Stimulated activated memory B cell treated with anti-CD40 and anti-IgM and Interleukin-4, amounts not matched to agents 10 μg/mL and 1 μg/mL and 100 μg/mL, for 72 hours (primary cell): ENCODE results near the gene C4orf46.
"Not testable (repeated sequence)": the region's sequence is repeated elsewhere in the genome, so short reads cannot be mapped to it uniquely, and the experiment has no call there.

Experiments
- ATAC-seq: fragments of 150-1000 bp; cut with Tn5 transposase; 2 replicates; pipeline ENCODE4 v1.10.0; 2021
- H3K27ac Mint-ChIP-seq: one replicate; pipeline ENCODE4 v1.8.0; 2022; ENCODE audit warnings: mild to moderate bottlenecking, mixed read lengths
- H3K27me3 Mint-ChIP-seq: one replicate; pipeline ENCODE4 v1.8.0; 2022; ENCODE audit warnings: mixed read lengths
- H3K36me3 Mint-ChIP-seq: one replicate; pipeline ENCODE4 v1.8.0; 2022; ENCODE audit warnings: mixed read lengths
- H3K4me1 Mint-ChIP-seq: one replicate; pipeline ENCODE4 v1.8.0; 2022; ENCODE audit warnings: mixed read lengths
- H3K4me3 Mint-ChIP-seq: one replicate; pipeline ENCODE4 v1.8.0; 2022; ENCODE audit warnings: mild to moderate bottlenecking, moderate library complexity, mixed read lengths
- H3K9me3 Mint-ChIP-seq: one replicate; pipeline ENCODE4 v1.8.0; 2022; ENCODE audit warnings: mixed read lengths

The C4orf46 gene

DNA sequence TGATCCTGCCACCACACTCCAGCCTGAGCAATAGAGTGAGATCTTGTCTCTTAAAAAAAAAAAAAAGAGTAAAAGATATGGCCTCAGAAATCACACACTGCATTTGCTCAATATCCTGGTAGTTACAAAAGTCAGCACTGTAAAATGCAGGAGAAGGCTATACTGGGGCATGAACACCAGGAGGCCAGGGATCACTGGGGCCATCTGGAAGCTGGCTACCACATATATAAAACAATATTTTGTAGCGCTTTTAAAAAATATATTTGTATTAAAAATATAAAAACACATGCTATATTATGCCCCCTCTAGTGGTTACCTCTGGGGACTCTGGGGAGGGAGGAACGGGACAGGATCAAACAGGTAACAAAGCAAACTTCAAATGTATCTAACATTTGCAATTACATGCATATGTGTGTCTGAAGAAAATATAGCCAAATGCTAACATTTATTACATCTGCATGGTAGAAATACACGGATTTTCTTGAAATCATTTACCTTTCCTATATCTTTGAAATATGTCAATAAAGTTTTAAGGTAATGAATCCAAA lies 4.0 kb downstream of the C4orf46 start:
- no peak overlapping the region for H3K4me3 Mint-ChIP-seq
- no peaks in the 10 kb centered on the region for H3K36me3 Mint-ChIP-seq
- ATAC-seq, result no peak
- no peaks in the 10 kb centered on the region for H3K27me3 Mint-ChIP-seq
- H3K4me1 Mint-ChIP-seq, result peaks cover 20% of the 10 kb centered on the region
- no peak overlapping the region for H3K27ac Mint-ChIP-seq
- no peaks in the 10 kb centered on the region for H3K9me3 Mint-ChIP-seq

DNA sequence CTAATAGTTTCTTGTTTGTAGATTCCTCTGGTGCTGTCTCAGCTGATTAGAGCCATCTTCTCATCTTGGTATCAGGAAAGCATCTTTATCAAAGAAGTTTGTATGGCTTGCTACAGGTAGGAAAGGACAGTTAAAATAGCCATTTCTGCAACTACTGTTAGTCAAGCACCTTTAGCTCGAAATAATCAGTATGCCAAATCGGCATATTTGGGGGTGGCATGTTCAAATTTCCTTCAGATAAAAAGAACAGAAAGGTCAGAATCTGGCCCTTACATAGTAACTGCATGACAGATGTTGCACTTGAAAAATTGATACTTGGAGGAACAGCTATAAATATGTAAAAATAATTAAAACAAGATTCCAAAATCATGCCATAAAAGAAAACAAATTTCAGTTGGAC lies 4.8 kb downstream of the C4orf46 start:
- ATAC-seq, result no peak

DNA sequence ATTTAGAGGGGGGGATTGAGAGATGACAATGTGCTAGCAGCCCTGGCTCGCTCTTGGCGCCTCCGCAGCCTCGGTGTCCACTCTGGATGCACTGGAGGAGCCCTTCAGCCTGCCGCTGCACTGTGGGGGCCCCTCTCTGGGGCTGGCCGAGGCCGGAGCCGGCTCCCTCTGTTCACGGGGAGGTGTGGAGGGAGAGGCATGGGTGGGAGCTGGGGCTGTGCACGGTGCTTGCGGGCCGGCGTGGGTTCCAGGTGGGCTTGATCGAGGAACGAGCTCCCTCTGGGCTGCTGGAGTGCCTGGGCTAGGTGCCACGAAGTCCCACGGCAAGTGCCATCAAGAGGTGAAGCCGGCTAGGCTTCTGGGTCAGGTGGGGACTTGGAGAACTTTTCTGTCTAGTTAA lies 6.9 kb downstream of the C4orf46 start:
- Mint-ChIP-seq H3K27ac (no peak overlapping the region), H3K4me3 (no peak overlapping the region), H3K36me3 (no peaks in the 10 kb centered on the region), H3K27me3 (no peaks in the 10 kb centered on the region), H3K4me1 (peaks cover 6% of the 10 kb centered on the region), H3K9me3 (no peaks in the 10 kb centered on the region)
- no peak for ATAC-seq

More for the DNA sequence above, 4.8 kb downstream of the C4orf46 start:
- Mint-ChIP-seq H3K27ac (no peak overlapping the region), H3K27me3 (no peaks in the 10 kb centered on the region), H3K4me1 (peaks cover 17% of the 10 kb centered on the region), H3K36me3 (no peaks in the 10 kb centered on the region), H3K9me3 (no peaks in the 10 kb centered on the region), H3K4me3 (no peak overlapping the region)

DNA sequence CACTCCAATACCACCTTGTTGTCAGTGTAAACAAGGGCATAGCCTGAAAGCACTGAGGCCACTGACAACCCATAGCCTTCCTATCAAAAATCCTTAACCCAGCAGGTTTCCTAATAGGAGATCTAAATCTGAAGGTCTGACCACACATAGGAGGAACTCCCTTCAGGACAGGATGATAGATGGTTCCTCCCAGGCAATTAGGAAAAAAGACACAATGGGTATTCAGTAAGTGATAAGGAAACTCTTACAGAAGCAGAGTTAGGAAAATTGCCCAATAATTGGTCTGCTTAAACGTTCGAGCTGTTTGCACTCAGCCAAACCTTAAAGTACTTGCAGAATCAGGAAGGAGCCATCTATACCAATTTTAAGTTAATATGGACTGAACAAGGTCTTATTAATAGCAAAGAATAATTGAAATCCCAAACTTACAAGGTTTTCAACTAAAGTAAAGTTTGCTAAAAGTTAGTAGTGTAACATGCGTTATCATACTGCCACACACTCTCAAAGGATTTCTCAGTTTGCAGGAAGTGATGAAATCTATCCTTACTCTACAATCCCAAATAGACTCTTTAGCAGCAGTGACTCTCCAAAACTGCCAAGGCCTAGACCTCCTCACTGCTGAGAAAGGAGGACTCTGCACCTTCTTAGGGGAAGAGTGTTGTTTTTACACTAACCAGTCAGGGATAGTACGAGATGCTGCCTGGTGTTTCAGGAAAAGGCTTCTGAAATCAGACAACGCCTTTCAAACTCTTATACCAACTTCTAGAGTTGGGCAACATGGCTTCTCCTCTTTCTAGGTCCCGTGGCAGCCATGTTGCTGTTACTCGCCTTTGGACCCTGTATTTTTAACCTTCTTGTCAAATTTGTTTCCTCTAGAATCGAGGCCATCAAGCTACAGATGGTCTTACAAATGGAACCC lies 7.7 kb downstream of the C4orf46 start:
- peak overlapping the region; percentile 4 for H3K27ac Mint-ChIP-seq
- H3K4me1 Mint-ChIP-seq, H3K4me3 Mint-ChIP-seq, ATAC-seq, H3K27me3 Mint-ChIP-seq, H3K36me3 Mint-ChIP-seq, H3K9me3 Mint-ChIP-seq: not testable (repeated sequence)

DNA sequence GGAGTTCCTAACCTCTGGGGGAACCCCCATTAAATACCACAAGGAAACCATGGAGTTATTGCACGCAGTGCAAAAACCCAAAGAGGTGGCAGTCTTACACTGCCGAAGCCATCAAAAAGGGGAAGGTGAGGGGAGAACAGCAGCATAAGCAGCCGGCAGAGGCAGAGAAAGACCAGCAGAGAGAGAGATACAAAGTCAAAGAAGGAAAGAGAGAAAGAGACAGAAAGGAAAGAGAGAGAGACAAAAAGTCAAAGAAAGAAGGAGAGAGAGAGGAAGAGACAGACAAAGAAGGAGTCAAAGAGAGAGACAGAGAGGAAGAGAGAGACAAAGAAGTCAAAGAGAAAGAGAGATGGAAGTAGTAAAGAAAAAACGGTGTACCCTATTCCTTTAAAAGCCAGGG lies 8.4 kb downstream of the C4orf46 start:
- Mint-ChIP-seq H3K27me3 (peaks cover 15% of the 10 kb centered on the region), H3K27ac (peak overlapping the region; percentile 4)
- not testable (repeated sequence) for H3K9me3 Mint-ChIP-seq, H3K4me3 Mint-ChIP-seq, ATAC-seq, H3K4me1 Mint-ChIP-seq, H3K36me3 Mint-ChIP-seq

DNA sequence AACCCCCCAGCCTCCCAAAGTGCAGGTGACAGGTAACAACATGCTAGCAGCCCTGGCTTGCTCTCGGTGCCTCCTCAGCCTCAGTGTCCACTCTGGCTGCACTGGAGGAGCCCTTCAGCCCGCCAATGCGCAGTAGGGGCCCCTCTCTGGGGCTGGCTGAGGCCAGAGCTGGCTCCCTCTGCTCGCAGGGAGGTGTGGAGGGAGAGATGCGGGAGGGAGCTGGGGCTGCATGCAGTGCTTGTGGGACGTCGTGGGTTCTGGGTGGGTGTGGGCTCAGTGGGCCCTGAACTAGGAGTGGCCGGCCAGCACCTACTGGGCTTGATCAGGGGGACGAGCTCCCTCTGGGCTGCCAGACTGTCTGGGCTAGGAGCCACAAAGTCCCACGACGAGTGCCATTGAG lies 14.4 kb downstream of the C4orf46 start:
- no peak overlapping the region for H3K27ac Mint-ChIP-seq
- no peak overlapping the region for H3K4me3 Mint-ChIP-seq
- no peaks in the 10 kb centered on the region for H3K9me3 Mint-ChIP-seq
- peaks cover 16% of the 10 kb centered on the region for H3K27me3 Mint-ChIP-seq
- no peak for ATAC-seq
- no peaks in the 10 kb centered on the region for H3K36me3 Mint-ChIP-seq
- no peaks in the 10 kb centered on the region for H3K4me1 Mint-ChIP-seq

DNA sequence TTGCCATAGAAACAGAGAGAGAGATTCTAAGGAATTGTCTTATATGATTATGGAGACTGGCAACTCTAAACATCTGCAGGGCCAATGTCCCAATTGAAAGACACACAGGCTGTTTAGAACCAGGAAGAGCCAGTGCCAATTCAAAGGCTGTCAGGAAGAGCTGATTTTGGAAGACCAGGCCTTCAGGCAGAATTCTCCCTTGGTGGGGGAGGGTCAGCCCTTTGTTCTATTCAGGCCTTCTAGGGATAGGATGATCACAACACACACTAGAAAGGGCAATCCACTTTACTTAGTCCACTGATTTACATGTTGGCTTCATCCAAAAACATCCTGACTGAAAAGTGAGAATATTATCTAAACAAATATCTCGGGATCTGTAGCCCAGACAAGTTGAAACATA lies 15.2 kb downstream of the C4orf46 start:
- no peaks in the 10 kb centered on the region for H3K36me3 Mint-ChIP-seq
- no peak for ATAC-seq
- no peak overlapping the region for H3K27ac Mint-ChIP-seq
- no peaks in the 10 kb centered on the region for H3K4me1 Mint-ChIP-seq
- H3K27me3 Mint-ChIP-seq, result peaks cover 16% of the 10 kb centered on the region
- no peak overlapping the region for H3K4me3 Mint-ChIP-seq
- H3K9me3 Mint-ChIP-seq, result no peaks in the 10 kb centered on the region

DNA sequence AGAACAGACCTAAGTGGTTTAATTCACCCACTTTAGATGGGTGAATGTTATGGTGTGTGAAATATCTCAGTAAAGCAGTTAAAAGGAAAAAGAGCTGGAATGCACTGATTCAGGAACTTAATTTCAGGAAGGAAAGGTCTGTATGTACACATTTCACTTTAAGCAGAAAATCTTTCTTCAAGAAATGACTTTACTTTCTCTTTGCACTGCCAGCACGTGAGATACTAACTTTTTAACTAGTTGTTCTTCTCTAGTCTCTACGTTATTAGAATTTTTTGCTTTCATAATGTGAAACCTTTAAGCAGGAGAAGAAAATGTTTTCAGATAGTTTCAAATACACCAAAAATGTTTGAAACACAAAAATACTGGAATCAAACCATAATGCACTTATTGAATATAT lies 18.8 kb downstream of the C4orf46 start:
- no peak for ATAC-seq
- Mint-ChIP-seq H3K9me3 (no peaks in the 10 kb centered on the region), H3K27ac (no peak overlapping the region), H3K27me3 (peaks cover 10% of the 10 kb centered on the region), H3K4me1 (no peaks in the 10 kb centered on the region), H3K4me3 (no peak overlapping the region), H3K36me3 (no peaks in the 10 kb centered on the region)

DNA sequence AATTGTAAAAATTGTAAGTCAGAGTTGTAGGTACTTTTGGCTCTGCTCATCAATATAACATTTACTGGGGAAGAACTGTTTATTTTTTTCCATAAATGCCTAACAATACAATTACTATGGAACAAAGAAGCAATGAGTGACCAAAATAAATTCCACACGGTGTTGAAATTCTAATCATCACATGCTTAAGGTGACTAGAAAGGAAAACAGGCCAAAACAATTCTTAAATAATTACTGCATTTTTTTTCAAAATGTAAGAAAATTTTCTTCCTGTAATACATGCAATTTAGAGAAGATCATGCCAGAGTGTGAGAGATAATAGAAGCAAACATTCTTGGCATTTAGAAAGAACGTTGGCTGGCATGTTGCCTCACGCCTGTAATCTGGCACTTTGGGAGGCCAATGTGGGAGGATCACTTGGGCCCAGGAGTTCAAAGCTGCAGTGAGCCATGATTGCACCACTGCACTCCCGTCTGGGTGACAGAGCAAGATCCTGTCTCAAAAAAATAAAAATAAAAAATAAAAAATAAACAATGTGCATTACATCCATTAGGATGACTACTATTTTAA lies 22.5 kb downstream of the C4orf46 start:
- H3K9me3 Mint-ChIP-seq, result no peaks in the 10 kb centered on the region
- no peak overlapping the region for H3K4me3 Mint-ChIP-seq
- ATAC-seq, result no peak
- H3K4me1 Mint-ChIP-seq, result no peaks in the 10 kb centered on the region
- no peaks in the 10 kb centered on the region for H3K36me3 Mint-ChIP-seq
- H3K27me3 Mint-ChIP-seq, result peaks cover 33% of the 10 kb centered on the region
- no peak overlapping the region for H3K27ac Mint-ChIP-seq

DNA sequence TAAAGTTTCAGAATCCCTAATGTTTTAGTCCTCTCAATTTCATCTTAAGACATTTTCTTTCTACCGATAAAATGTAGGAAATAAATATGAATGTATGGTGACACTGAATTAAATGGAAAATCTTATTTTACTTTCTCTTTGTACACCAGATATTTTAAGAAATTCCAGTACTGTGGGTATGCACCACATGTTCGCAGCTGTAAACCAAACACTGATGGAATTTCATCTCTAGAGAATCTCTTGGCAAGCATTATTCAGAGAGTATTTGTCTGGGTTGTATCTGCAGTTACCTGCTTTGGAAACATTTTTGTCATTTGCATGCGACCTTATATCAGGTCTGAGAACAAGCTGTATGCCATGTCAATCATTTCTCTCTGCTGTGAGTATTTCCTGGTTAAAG lies 26.9 kb downstream of the C4orf46 start:
- H3K27me3 Mint-ChIP-seq, result peaks cover 41% of the 10 kb centered on the region
- peaks cover 3% of the 10 kb centered on the region for H3K9me3 Mint-ChIP-seq
- ATAC-seq, result no peak
- H3K4me1 Mint-ChIP-seq, result no peaks in the 10 kb centered on the region
- no peak overlapping the region for H3K4me3 Mint-ChIP-seq
- no peak overlapping the region for H3K27ac Mint-ChIP-seq
- no peaks in the 10 kb centered on the region for H3K36me3 Mint-ChIP-seq

DNA sequence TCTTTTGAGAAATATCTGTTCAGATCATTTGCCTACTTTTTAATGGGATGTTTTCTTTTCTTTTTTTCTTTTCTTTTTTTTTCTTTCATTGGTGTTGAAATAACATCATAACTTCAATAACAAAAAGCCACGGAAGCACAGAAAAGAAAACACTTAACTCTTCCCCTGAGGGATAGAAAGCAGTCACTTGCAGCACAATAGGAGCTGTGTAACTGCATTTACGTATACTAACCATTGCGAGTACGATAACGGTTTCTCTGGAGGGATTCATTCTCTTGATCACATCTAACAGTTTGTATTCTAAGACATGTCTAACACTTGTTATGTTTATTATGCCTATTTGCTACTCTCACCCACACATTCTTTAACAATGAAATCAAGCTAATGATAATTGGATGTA lies 27.3 kb downstream of the C4orf46 start:
- no peak overlapping the region for H3K4me3 Mint-ChIP-seq
- no peak for ATAC-seq
- H3K27me3 Mint-ChIP-seq, result peaks cover 42% of the 10 kb centered on the region
- H3K36me3 Mint-ChIP-seq, result no peaks in the 10 kb centered on the region
- no peak overlapping the region for H3K27ac Mint-ChIP-seq
- no peaks in the 10 kb centered on the region for H3K4me1 Mint-ChIP-seq
- H3K9me3 Mint-ChIP-seq, result peaks cover 3% of the 10 kb centered on the region

DNA sequence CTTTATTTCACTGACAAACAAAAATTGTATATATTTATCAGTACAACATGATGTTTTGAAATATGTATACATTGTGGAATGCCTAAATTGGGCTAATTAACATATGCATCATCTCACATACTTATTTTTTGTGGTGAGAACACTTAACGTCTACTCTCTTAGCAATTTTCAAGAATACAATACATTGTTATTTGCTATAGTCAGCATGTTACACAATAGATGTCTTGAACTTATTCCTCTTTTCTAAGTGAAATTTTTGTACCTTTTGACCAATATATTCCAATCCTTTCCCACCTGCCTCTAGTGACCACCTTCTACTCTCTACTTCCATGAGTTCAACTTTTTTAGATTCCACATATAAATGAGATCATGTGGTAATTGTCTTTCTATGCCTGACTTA lies 35.1 kb downstream of the C4orf46 start:
- Mint-ChIP-seq H3K4me3 (no peak overlapping the region), H3K36me3 (no peaks in the 10 kb centered on the region), H3K27ac (no peak overlapping the region), H3K27me3 (peaks cover 34% of the 10 kb centered on the region), H3K4me1 (no peaks in the 10 kb centered on the region), H3K9me3 (no peaks in the 10 kb centered on the region)
- no peak for ATAC-seq

DNA sequence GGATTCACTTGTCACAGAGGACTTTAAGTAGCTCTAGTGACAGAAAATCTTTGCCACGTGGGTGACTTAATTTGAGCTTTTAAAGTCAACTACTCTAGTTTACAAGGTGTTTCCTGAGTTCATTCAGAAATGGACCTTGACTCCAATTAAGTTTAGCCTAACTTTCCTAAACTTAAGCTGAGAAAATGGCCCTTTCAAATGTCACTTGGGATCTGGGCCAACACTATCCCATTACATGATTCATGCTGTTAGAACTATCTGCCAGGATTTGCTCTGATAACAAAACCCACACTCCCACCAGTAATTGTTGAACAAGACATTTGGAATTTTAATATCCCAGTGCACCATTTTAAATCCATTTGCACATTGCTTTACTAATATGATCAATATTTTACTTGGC lies 40.8 kb downstream of the C4orf46 start:
- no peaks in the 10 kb centered on the region for H3K9me3 Mint-ChIP-seq
- H3K4me1 Mint-ChIP-seq, result no peaks in the 10 kb centered on the region
- H3K4me3 Mint-ChIP-seq, result no peak overlapping the region
- H3K27ac Mint-ChIP-seq, result no peak overlapping the region
- ATAC-seq, result no peak
- no peaks in the 10 kb centered on the region for H3K36me3 Mint-ChIP-seq
- peaks cover 9% of the 10 kb centered on the region for H3K27me3 Mint-ChIP-seq

DNA sequence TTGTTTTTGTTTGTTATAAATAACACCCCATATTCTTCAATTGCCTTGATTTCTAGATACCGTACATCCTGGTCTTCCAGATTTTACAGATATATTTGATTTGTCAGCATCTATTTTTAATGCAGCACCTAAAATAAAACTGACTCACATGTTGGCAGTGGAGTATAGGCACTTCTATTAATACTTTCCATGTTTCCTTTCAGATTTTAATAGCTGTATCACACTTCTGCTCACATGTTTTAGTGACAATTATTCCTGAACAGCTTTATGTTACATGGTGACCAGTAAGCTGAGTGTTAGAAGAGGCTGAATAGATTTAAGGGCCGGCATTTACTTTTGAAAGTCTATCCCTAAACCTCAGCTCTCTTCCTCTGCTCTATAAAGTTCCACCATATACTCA lies 46.1 kb downstream of the C4orf46 start:
- no peak overlapping the region for H3K27ac Mint-ChIP-seq
- H3K9me3 Mint-ChIP-seq, result no peaks in the 10 kb centered on the region
- H3K4me1 Mint-ChIP-seq, result peaks cover 6% of the 10 kb centered on the region
- H3K36me3 Mint-ChIP-seq, result no peaks in the 10 kb centered on the region
- no peak for ATAC-seq
- peaks cover 8% of the 10 kb centered on the region for H3K27me3 Mint-ChIP-seq
- no peak overlapping the region for H3K4me3 Mint-ChIP-seq

DNA sequence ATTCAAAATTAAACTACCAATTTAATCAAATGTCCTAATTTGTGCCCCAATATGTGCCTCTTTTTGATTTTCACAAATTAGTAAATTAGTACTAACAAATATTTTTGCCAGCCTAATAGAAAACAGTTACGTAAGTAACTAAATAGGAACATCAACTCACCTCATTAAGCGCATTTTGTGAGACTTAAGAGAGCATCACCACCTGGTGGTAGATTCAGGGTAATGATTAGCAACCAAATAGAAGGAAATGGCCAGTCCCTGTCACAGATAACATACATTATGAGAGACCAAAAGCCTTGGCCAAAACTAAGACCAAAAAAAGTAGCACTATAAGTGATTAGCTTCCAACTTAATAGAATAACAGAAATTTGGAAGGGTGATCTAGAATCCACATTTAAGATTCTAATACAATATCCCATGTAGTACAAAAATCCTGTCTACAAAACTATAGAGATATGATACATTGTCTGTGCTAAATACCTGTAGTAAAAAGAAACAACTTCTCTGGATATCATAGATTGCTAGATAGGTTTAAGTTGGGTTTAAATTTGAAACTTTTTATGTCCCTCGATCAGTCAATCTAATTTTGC lies 46.7 kb downstream of the C4orf46 start:
- H3K9me3 Mint-ChIP-seq, result no peaks in the 10 kb centered on the region
- no peaks in the 10 kb centered on the region for H3K36me3 Mint-ChIP-seq
- H3K4me3 Mint-ChIP-seq, result no peak overlapping the region
- peaks cover 10% of the 10 kb centered on the region for H3K27me3 Mint-ChIP-seq
- no peak overlapping the region for H3K27ac Mint-ChIP-seq
- peaks cover 6% of the 10 kb centered on the region for H3K4me1 Mint-ChIP-seq
- ATAC-seq, result no peak

DNA sequence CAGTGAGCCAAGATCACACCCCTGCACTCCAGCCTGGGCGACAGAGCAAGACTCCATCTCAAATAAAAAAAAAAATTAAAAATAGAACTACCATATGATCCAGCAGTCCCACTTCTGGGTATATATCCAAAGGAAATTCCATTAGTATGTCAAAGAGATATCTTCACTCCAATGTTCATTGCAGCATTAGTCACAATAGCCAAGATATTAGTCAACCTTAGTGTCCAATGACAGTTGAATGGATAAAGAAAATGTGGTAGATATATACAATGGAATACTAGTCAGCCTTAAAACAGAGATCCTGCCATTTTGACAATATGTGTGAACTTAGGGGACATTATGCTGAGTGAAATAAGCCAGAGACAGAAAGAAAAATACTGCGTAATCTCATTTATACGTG lies 49.4 kb downstream of the C4orf46 start:
- Mint-ChIP-seq H3K4me3 (no peak overlapping the region), H3K4me1 (peaks cover 6% of the 10 kb centered on the region), H3K27ac (no peak overlapping the region), H3K9me3 (no peaks in the 10 kb centered on the region), H3K36me3 (no peaks in the 10 kb centered on the region), H3K27me3 (peaks cover 16% of the 10 kb centered on the region)
- ATAC-seq, result no peak
